Gastrocnemius medialis (tissue), 4 donors: ENCODE data around the gene CHML. TPM values are rescaled to one million over a fixed set of nuclear protein-coding genes. Genes with fewer than 3 reads are reported as not detected.

Experiments
- ATAC-seq, 2 donors: fragments of 150-250 bp; one replicate each; pipeline ENCODE4 v1.9.1; 2016
- DNase-seq, 2 donors: peaks; one replicate each; pipeline ENCODE4 v3.0.0-alpha.2; 2019
- H3K27ac ChIP-seq, 4 donors: fragments of 200-600 bp; sonication (generic); 1 replicate in 1 of 4; 2 replicates in 3 of 4; pipeline ENCODE4 v1.5.1; 2016 to 2018; ENCODE audit warnings: mild to moderate bottlenecking in 2 of 4, moderate library complexity in 1 of 4
- H3K27me3 ChIP-seq, 3 donors: fragments of 200-600 bp; sonication (generic) in 2 of 3; 1 replicate in 1 of 3; 2 replicates in 2 of 3; pipeline versions ENCODE4 v1.5.1 to v1.6.0; 2016 to 2019; ENCODE audit warnings: mild to moderate bottlenecking in 1 of 3, moderate library complexity in 1 of 3
- H3K36me3 ChIP-seq, 2 donors: fragments of 200-600 bp; sonication (generic) in 1 of 2; one replicate each; pipeline ENCODE4 v1.5.1; 2017 to 2018
- H3K4me1 ChIP-seq, 2 donors: fragments of 200-600 bp; sonication (generic) in 1 of 2; one replicate each; pipeline ENCODE4 v1.5.1; 2016 to 2017; ENCODE audit warnings: mild to moderate bottlenecking in 2 of 2
- H3K4me3 ChIP-seq, 4 donors: fragments of 200-600 bp; sonication (generic) in 3 of 4; 1 replicate in 1 of 4; 2 replicates in 3 of 4; pipeline ENCODE4 v1.5.1; 2016 to 2019; ENCODE audit warnings: mild to moderate bottlenecking in 2 of 4
- H3K9me3 ChIP-seq, 3 donors: fragments of 200-600 bp; sonication (generic) in 2 of 3; 1 replicate in 1 of 3; 2 replicates in 2 of 3; pipeline ENCODE4 v1.5.1; 2016 to 2019
- POLR2A ChIP-seq, 2 donors: fragments of 450-650 bp; IDR thresholded peaks; one replicate each; pipeline ENCODE4 v1.6.1; 2017; ENCODE audit warnings: antibody characterized with exemption in 2 of 2, mild to moderate bottlenecking in 2 of 2, moderate library complexity in 2 of 2
- in situ Hi-C, 4 donors: fragments of 200-750 bp; cut with MboI; loops; one replicate each; pipeline versions ENCODE4 v1.15.0 to v1.8.0; 2017; ENCODE audit warnings: low sequenced_read_pairs in 4 of 4
- intact Hi-C: fragments of 100-400 bp; cut with DNase I; formaldehyde crosslinking; loops from one replicate; pipeline ENCODE4 v1.15.1; 2023; ENCODE audit warnings: low total_unique reads
- total RNA-seq, 4 donors: library from RNA; depleted of rRNA; stranded (reverse); fragments of >200 nt; gene quantifications; one replicate each; pipeline versions ENCODE4 v1.1.0 to v1.2.3, GENCODE V29; 2016
- TF ChIP-seq, protein P1 (sequence below), 5 experiments: fragments of 450-650 bp in 3 of 5; fragments of 200-600 bp in 2 of 5; sonication (generic) in 2 of 5; IDR thresholded peaks in 4 of 5; conservative IDR thresholded peaks in 1 of 5; 1 replicate in 4 of 5; 2 replicates in 1 of 5; pipeline ENCODE4 v1.5.1; 2016 to 2019; ENCODE audit warnings: antibody characterized with exemption in 5 of 5, mild to moderate bottlenecking in 3 of 5, moderate library complexity in 3 of 5

Gene CHML
- total RNA-seq, 4 donors from 2014 or later = 3.2 to 6.5 (median 4.8) TPM

GRCh38 chr1:241631674-241632073 is 8.5 kb downstream of the CHML start:
- no peaks in the 10 kb centered on the region for H3K27me3 ChIP-seq
- ATAC-seq (no peak), DNase-seq (no peak)
- H3K4me3 ChIP-seq = no peak overlapping the region
- H3K27ac ChIP-seq = no peak overlapping the region
- no peaks in the 10 kb centered on the region for H3K36me3 ChIP-seq
- in situ Hi-C loops (loop anchor here in 3 of 4 donors (10.0 to 25.0 kb wide), 2 partner anchors 107 to 206 kb away; partner anchors contain the start of gene EXO1 (in 2 of the 3)), intact Hi-C loops (no loop called here)
- H3K4me1 ChIP-seq = peaks cover 5% of the 10 kb centered on the region in 2 donors
- no peaks in the 10 kb centered on the region for H3K9me3 ChIP-seq
- no peak for TF ChIP-seq POLR2A (IDR thresholded peaks at IDR 0.05)
- TF ChIP-seq, protein P1, sequence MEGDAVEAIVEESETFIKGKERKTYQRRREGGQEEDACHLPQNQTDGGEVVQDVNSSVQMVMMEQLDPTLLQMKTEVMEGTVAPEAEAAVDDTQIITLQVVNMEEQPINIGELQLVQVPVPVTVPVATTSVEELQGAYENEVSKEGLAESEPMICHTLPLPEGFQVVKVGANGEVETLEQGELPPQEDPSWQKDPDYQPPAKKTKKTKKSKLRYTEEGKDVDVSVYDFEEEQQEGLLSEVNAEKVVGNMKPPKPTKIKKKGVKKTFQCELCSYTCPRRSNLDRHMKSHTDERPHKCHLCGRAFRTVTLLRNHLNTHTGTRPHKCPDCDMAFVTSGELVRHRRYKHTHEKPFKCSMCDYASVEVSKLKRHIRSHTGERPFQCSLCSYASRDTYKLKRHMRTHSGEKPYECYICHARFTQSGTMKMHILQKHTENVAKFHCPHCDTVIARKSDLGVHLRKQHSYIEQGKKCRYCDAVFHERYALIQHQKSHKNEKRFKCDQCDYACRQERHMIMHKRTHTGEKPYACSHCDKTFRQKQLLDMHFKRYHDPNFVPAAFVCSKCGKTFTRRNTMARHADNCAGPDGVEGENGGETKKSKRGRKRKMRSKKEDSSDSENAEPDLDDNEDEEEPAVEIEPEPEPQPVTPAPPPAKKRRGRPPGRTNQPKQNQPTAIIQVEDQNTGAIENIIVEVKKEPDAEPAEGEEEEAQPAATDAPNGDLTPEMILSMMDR (IDR thresholded peaks at IDR 0.05 in 4 of 5, conservative IDR thresholded peaks at IDR 0.05 in 1 of 5) = no peak

DNA sequence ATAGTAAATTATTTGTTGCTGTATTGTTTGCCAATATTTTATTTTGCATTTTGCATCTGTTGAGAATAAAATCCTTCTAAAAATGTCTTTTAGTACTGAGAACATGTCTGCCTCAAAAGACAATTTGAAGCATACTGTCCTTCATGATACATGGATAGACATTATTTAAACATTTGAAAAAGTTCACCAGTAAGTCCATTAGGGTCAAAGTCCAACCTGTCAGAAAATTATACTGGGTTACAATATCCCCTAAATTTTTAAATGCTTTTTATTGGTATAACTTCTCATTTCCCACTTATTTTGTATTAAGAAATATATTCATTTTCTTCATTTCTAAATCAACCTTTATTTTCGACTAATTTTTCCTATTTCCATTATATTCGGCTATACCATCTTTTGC is 9.3 kb downstream of the CHML start:
- DNase-seq (no peak), ATAC-seq (no peak)
- Histone ChIP-seq H3K27ac (no peak overlapping the region), H3K4me1 (peaks cover 5% of the 10 kb centered on the region in 2 donors), H3K27me3 (no peaks in the 10 kb centered on the region), H3K4me3 (no peak overlapping the region), H3K9me3 (no peaks in the 10 kb centered on the region), H3K36me3 (no peaks in the 10 kb centered on the region)
- in situ Hi-C loops (loop anchor here in 3 of 4 donors (10.0 to 25.0 kb wide), 2 partner anchors 106 to 206 kb away; partner anchors contain the start of gene EXO1 (in 2 of the 3)), intact Hi-C loops (no loop called here)
- TF ChIP-seq POLR2A (IDR thresholded peaks at IDR 0.05) = no peak
- TF ChIP-seq, protein P1 (IDR thresholded peaks at IDR 0.05 in 4 of 5, conservative IDR thresholded peaks at IDR 0.05 in 1 of 5) = no peak

GRCh38 chr1:241630476-241630875 is 9.7 kb downstream of the CHML start:
- H3K36me3 ChIP-seq = no peaks in the 10 kb centered on the region
- intact Hi-C loops (no loop called here), in situ Hi-C loops (loop anchor here in 3 of 4 donors (10.0 to 25.0 kb wide), 2 partner anchors 106 to 207 kb away; partner anchors contain the start of gene EXO1 (in 2 of the 3))
- H3K4me1 ChIP-seq = peaks cover 5% of the 10 kb centered on the region in 2 donors
- H3K4me3 ChIP-seq = no peak overlapping the region
- no peaks in the 10 kb centered on the region for H3K9me3 ChIP-seq
- DNase-seq (no peak), ATAC-seq (no peak)
- no peaks in the 10 kb centered on the region for H3K27me3 ChIP-seq
- no peak overlapping the region for H3K27ac ChIP-seq
- TF ChIP-seq, protein P1 (IDR thresholded peaks at IDR 0.05 in 4 of 5, conservative IDR thresholded peaks at IDR 0.05 in 1 of 5) = no peak
- TF ChIP-seq POLR2A (IDR thresholded peaks at IDR 0.05) = no peak

GRCh38 chr1:241630005-241630404 is 10.2 kb downstream of the CHML start:
- H3K27ac ChIP-seq = no peak overlapping the region
- in situ Hi-C loops (loop anchor here in 3 of 4 donors (10.0 to 25.0 kb wide), 2 partner anchors 105 to 207 kb away; partner anchors contain the start of gene EXO1 (in 2 of the 3)), intact Hi-C loops (no loop called here)
- no peaks in the 10 kb centered on the region for H3K36me3 ChIP-seq
- no peaks in the 10 kb centered on the region for H3K27me3 ChIP-seq
- DNase-seq = no peak
- TF ChIP-seq, protein P1 (IDR thresholded peaks at IDR 0.05 in 4 of 5, conservative IDR thresholded peaks at IDR 0.05 in 1 of 5) = no peak
- TF ChIP-seq POLR2A (IDR thresholded peaks at IDR 0.05) = no peak
- H3K4me3 ChIP-seq = no peak overlapping the region
- H3K4me1 ChIP-seq = peaks cover 5% of the 10 kb centered on the region in 2 donors
- no peak for ATAC-seq
- H3K9me3 ChIP-seq = no peaks in the 10 kb centered on the region
